ACC112 (cell line): ENCODE data around the gene TXN2.

ENCODE experiments used
- H2AFZ ChIP-seq: fragments of 200-600 bp; sonication (generic); one replicate; pipeline ENCODE4 v1.6.0; 2017; ENCODE audit warnings: antibody characterized with exemption, low read length; ENCODE audit not compliant: unreplicated experiment
- H3K27ac ChIP-seq: fragments of 200-600 bp; sonication (generic); 2 replicates; pipeline ENCODE4 v1.5.1; 2014; ENCODE audit warnings: low read depth, mild to moderate bottlenecking, antibody characterized with exemption, low read length, moderate library complexity
- H3K27me3 ChIP-seq: fragments of 200-600 bp; sonication (generic); 2 replicates; pipeline ENCODE4 v1.6.1; 2014; ENCODE audit warnings: mild to moderate bottlenecking, antibody characterized with exemption, low read length, moderate library complexity, mixed read lengths; ENCODE audit not compliant: insufficient read depth
- H3K36me3 ChIP-seq: fragments of 200-600 bp; sonication (generic); 2 replicates; pipeline ENCODE4 v1.6.1; 2016; ENCODE audit warnings: mild to moderate bottlenecking, antibody characterized with exemption, low read length, moderate library complexity, mixed read lengths; ENCODE audit not compliant: insufficient read depth
- H3K4me1 ChIP-seq: fragments of 200-600 bp; sonication (generic); one replicate; pipeline ENCODE4 v1.6.1; 2016; ENCODE audit warnings: low read length, mixed read lengths; ENCODE audit not compliant: insufficient read depth, unreplicated experiment, control insufficient read depth
- H3K4me3 ChIP-seq: fragments of 200-600 bp; sonication (generic); 2 replicates; pipeline ENCODE4 v1.5.1; 2014; ENCODE audit warnings: mild to moderate bottlenecking, low read depth, low read length
- H3K79me2 ChIP-seq: fragments of 200-600 bp; sonication (generic); one replicate; pipeline ENCODE4 v1.6.0; 2016; ENCODE audit warnings: low read length; ENCODE audit not compliant: control insufficient read depth, unreplicated experiment, insufficient read depth

The TXN2 gene

DNA sequence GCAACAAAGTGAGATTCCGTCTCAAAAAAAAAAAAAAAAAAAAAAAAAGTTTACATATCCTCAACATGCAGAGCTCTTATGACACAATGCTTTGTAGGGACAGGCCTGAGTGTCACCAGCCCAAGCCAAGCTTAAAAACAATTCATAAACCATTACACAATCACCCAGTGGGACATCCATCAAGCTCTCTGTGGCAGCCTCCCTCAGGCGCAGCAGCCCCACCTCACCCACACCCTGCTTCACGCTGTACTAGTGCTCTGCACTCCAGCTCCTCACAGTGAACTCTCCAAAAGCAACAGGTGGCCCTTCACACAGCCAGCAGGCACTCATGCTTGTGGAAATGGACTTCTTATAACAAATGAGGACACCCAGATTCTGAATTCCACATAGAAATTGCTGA is 28.9 kb upstream of the TXN2 start:
- Histone ChIP-seq H3K4me3 (no peak overlapping the region), H2AFZ (no peak overlapping the region), H3K27ac (no peak overlapping the region), H3K27me3 (no peaks in the 10 kb centered on the region), H3K4me1 (peaks cover 6% of the 10 kb centered on the region), H3K79me2 (no peaks in the 10 kb centered on the region), H3K36me3 (peaks cover 4% of the 10 kb centered on the region; the same call in 1 of the 2 replicates)

DNA sequence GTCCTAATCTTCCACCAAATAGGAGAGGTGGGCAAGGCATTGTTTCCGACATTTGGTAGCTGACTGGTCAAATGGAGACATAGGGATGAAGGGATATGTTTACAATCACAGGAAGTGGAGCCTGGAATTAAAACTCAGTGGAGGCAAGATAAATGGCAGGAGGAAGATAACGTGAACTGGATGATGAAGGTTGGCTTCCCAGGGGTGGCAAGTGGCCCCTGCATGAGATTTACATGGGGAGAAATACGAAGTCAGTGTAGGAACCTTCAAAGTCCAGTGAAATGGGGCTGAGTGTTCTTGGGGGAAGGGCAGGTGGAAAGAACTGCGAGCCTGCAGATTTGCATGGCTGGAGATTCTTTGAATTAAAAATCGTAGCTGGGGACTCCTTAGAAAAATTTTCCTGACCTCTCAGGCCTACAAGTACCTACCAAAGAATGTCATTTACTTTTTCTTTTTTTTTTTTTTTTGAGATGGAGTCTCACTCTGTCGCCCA is 26.1 kb upstream of the TXN2 start:
- Histone ChIP-seq H3K4me1 (peaks cover 6% of the 10 kb centered on the region), H3K27ac (peak overlapping the region; percentile 67), H3K79me2 (no peaks in the 10 kb centered on the region), H2AFZ (no peak overlapping the region), H3K27me3 (no peaks in the 10 kb centered on the region), H3K4me3 (peak overlapping the region; percentile 78), H3K36me3 (peaks cover 4% of the 10 kb centered on the region; the same call in 1 of the 2 replicates)

DNA sequence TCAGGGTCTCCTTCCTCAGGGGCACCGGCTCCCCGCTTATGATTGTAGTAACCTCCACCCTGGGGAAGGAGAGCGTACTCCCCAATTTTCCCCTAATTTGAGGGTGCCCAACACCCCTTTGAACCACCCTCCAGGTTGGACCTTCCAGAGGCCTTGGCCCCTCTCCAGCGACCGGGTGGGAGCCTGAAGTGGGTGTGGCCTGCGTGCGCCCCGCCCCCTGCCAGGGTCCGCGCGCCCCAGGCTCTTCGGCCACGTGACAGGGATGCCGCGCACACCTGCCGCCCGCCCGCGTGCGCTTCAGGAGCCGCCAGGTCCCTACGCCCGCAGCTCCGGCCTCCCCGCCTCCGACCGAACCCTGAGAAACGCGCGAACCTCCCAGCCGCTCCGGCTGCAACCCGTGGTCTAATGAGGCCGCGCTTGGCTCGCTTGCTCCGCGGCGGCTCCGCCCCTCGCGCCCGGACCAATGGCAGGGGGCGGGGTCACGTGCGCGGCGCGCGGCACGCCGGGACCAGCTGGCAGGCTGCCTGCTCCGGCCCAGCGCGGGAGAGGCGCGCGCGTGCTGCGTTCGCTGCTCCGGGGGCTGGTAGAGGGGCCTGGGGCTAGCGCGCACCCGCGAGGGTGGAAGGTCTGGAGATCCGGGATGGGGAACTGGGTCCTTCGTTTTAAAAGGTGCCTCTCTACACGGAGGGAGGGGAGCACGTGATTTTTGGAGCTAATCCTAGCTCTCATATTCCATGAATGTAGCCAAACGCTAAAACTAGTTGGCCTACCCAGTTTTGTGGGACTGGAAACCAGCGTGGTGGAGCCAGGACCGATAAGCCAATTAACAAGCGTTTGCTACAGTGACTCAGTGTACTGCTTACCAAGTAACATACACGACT is 25.4 kb upstream of the TXN2 start, which contains the start of gene FOXRED2:
FOXRED2 (minus strand) TSS at position 404 of the 881 bp plus-strand sequence. CDS start 618 bp downstream, outside the sequence.
- Histone ChIP-seq H3K27ac (peak within 1 kb of the TSS; percentile 67), H3K4me3 (peak within 1 kb of the TSS; percentile 78), H3K27me3 (no peaks in the 10 kb centered on the region), H3K4me1 (peaks cover 6% of the 10 kb centered on the region), H3K36me3 (peaks cover 4% of the 10 kb centered on the region; the same call in 1 of the 2 replicates), H3K79me2 (no peaks in the 10 kb centered on the region), H2AFZ (peak within 1 kb of the TSS; percentile 83)

DNA sequence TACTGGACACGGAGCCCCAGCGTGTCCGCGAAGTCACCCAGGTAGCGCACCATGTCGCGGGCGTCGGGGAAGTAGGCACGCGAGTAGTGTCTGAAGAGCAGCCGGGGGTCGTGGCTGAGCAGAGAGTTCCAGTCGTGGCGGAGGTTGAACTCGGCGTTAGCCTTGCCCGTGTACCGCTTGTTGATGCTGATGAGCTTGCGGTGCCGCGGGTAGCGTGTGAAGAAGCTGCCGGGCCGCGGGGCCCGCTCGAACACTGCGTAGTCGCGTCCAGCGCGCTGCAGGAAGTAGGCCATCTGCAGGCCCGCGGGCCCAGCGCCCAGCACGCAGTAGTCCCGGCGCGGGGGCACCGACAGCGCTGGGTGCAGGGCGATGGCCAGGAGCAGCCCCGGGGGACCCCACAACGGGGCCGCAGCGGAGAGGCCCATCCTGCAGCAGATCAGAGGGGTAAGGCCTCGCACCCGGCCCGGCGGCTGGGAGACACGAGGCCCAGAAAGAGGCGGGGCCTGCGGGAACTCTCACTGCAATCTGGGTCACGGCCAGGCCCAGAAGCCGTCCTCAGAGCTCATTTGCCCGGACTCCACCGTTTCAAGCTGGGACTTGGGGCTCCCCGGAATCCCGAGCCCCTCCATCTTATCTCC is 24.7 kb upstream of the TXN2 start:
- Histone ChIP-seq H3K79me2 (no peaks in the 10 kb centered on the region), H2AFZ (peak overlapping the region; percentile 32), H3K4me1 (peaks cover 6% of the 10 kb centered on the region), H3K4me3 (peak overlapping the region; percentile 78), H3K27me3 (no peaks in the 10 kb centered on the region), H3K36me3 (peaks cover 4% of the 10 kb centered on the region; the same call in 1 of the 2 replicates), H3K27ac (no peak overlapping the region)

DNA sequence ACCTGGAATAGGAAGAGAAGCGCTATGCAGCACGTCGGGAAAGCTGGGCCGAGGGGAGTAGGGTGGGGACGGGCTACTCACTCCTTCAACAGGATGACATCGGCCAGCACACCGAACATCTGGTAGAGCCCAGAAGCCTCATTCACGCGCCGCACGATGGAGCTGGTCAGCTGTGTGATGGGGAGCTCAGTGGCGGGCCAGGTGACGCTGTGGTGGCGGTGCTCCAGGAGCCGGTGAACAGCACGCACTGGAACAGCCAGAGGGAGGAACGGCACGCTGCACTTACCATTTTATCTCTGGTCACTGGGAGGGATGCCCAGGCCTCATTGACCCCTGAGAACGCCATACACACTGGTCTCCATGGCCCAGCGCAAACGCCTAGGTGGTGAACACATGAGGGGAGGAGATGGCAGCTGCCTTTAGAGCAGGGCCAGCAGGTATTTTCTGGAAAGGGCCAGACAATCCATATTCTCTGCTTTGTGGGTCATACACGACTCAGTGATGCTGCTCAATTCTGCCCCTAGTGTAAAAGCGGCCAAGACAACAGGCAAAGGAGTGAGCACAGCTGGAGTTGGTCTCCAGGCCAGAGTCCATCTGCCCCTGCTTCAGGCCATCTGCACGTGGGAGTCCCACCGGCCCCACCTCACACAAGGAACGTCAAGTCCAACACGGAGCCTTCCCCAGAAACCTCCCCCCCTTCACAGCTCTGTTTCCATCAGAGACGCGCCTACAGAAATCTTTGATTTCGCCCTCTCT is 16.6 kb upstream of the TXN2 start:
- H3K79me2 ChIP-seq = no peaks in the 10 kb centered on the region
- no peaks in the 10 kb centered on the region for H3K36me3 ChIP-seq
- H3K27me3 ChIP-seq = no peaks in the 10 kb centered on the region
- H3K4me3 ChIP-seq = no peak overlapping the region
- H2AFZ ChIP-seq = no peak overlapping the region
- no peaks in the 10 kb centered on the region for H3K4me1 ChIP-seq
- H3K27ac ChIP-seq = no peak overlapping the region

DNA sequence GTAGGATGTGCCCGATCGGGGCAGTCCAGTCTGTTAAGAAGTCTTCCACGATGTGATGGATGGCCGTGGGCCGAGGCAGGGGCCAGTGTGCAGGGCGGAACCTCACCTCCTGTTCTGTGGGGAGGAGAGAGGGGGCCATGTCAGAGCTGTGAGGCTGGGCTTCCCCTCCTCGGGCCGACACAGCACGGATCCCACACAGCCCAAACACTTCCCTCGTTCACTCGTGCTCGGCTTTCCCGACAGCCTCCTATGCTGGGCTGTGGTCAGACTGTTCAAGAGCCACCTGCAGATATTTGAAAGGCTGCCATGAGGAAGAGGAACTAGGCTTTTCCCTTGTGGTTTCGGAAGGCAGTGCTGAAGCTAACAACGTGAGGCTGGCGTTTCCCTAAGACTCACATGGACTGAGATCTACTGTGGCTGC is 12.3 kb upstream of the TXN2 start:
- Histone ChIP-seq H3K27ac (no peak overlapping the region), H3K36me3 (no peaks in the 10 kb centered on the region), H3K4me3 (no peak overlapping the region), H3K4me1 (no peaks in the 10 kb centered on the region), H3K27me3 (no peaks in the 10 kb centered on the region), H2AFZ (no peak overlapping the region), H3K79me2 (no peaks in the 10 kb centered on the region)

DNA sequence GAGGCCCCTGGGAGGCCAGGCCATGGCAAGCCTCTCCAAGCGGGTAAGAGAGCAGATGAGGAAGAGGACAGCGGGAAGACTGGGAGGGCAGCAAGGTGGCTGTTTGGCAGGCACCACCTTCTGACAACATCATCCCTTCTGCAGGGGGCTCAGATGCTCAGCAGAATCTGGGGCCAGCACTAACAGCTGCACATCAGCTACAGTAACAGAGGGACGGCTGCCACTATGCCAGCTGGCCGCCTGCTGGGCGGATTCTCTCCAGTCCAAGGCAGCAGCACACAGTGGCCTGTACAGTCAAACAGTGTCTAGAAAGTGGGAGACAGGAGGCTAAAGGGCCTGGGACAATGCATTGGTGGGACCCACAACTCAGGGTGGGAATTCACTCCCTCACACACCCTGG is 10.7 kb upstream of the TXN2 start:
- peaks cover 2% of the 10 kb centered on the region; the same call in 1 of the 2 replicates for H3K36me3 ChIP-seq
- no peaks in the 10 kb centered on the region for H3K4me1 ChIP-seq
- no peak overlapping the region for H3K4me3 ChIP-seq
- H2AFZ ChIP-seq = no peak overlapping the region
- no peak overlapping the region for H3K27ac ChIP-seq
- no peaks in the 10 kb centered on the region for H3K27me3 ChIP-seq
- no peaks in the 10 kb centered on the region for H3K79me2 ChIP-seq

DNA sequence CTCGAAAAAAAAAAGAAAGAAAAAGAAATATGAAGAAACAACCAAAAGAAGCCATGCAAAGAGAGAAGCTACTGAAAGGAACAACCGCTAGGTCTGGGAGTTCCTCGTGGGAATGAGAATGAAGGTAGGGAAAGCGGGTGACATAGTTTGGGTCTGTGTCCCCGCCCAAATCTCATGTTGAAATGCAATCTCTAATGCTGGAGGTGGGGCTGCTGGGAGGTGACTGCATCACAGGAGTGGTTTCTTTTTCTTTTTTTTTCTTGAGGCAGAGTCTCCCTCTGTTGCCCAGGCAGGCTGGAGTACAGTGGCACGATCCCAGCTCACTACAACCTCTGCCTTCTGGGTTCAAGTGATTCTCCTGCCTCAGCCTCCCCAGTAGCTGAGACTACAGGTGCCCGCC is 9.7 kb upstream of the TXN2 start:
- H3K36me3 ChIP-seq = peaks cover 5% of the 10 kb centered on the region; the same call in 1 of the 2 replicates
- H3K4me1 ChIP-seq = no peaks in the 10 kb centered on the region
- H3K27me3 ChIP-seq = no peaks in the 10 kb centered on the region
- no peaks in the 10 kb centered on the region for H3K79me2 ChIP-seq
- H2AFZ ChIP-seq = no peak overlapping the region
- H3K27ac ChIP-seq = no peak overlapping the region
- no peak overlapping the region for H3K4me3 ChIP-seq

DNA sequence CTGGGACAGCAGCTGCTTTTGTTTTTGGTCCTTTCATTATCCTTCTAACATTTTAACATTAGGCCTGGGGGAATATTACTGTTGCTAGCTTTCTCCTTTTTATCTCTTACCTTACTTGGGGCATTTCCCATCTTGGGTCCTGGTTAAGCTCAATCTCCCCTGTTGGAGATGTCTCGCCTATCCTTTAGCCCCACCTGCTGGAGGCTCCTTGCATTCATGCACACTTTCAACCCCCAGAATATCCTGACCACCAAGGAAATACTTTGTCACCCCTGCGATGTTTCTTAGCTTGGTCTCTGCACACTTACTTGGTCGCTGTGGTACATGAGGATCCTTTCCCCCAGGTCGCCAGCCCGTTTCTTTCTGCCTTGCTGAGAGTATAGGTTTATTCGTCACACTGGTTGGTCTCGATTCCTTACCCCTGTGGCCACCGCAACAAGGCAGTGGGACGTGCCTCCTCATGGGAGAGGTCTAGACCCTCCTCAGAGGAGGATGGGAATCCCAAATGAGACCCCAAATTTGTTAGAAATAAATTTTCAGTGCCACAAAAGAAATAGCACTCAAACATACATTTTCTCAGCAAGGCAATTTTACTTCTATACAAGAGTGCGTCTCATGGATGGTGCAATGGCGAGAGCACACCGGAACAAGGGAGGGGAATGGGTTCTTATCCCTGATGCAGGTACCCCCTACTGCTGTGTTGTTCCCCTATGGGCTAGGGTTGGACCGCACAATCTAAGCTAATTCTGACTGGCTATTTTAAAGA is 5.4 kb upstream of the TXN2 start:
- Histone ChIP-seq H2AFZ (no peak overlapping the region), H3K36me3 (peaks cover 5% of the 10 kb centered on the region; the same call in 1 of the 2 replicates), H3K4me3 (no peak overlapping the region), H3K27me3 (no peaks in the 10 kb centered on the region), H3K79me2 (no peaks in the 10 kb centered on the region), H3K27ac (no peak overlapping the region), H3K4me1 (no peaks in the 10 kb centered on the region)
